T-helper 9 cell (primary cell): ENCODE data around the gene CLUH.
"Not testable (repeated sequence)": the region's sequence is repeated elsewhere in the genome, so short reads cannot be mapped to it uniquely, and the experiment has no call there.

Source experiments
- DNase-seq: peaks from one replicate; pipeline ENCODE4 v3.0.0-alpha.2; 2020

CLUH gene

DNA sequence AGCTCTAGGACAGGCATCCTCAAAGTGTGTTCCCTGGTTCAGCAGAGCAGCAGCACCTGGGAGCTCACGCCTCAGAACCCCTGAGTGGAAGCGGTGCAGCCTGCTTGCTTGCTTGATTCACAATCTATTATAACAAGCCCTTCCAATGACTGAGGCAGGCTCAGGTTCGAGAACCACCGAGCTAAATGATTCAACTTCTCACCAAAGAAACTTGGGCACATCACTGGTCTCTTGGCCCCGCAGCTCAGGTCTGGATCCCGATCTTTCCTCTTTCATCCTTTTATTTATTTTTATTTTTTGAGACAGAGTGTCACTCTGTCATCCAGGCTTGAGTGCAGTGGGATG is 24.5 kb downstream of the CLUH start:
- DNase-seq = no peak

DNA sequence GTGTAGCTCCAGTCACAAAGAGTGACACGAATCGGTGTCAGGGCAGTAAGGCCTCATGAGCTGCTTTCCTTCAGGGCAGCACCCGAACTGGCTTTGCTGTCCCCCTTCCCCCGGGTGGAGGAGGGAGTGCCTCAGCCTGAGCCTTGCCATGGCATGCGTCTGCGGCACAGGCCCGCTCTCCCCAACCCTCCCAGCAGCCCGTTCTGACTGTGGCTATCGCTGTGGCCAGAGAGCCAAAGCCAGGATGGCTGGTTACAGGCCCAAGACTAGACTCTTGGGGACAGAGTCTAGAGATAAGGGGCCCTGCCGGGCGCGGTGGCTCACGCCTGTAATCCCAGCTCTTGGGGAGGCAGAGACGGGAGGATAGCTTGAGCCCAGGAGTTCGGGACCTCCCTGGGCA is 25.9 kb downstream of the CLUH start:
- no peak for DNase-seq

DNA sequence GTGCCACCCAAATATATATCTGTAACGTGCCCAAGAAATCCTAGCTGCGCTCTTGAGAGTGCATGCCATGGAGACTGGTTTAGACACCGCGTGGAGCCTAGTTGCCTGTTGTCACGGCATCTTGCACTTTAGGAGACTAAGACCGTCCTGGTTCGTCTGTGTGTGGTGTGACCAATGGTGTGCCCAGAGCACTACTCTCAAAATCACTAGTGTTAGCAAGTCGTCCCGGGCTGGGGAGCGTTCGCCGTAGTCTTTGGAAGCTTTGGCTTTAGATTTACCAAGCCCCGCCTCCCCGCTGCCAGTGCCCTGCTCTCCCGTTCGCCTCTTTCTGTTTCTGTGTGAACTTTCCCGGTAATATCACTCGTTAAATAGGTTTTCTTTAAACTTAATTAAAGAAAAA is 27.0 kb downstream of the CLUH start:
- DNase-seq = no peak

DNA sequence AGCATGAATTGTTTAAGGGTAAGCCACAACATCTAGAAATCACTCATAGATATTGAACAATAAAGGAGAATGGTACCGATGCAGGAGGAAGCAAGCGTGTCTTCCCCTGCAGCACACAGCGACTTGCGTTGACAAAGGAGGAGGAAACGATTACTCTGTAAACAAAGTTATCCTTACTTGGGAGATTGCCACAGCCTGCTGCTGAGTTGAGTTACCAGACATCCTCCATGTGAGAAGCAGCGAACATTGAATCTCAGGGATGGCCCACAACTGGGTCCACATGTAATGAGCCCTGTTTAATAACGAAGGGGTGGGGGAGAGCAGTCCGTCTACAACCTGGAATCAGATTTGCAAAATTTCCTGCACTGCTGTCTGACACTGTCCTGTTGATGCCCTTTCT is 27.7 kb downstream of the CLUH start:
- no peak for DNase-seq

DNA sequence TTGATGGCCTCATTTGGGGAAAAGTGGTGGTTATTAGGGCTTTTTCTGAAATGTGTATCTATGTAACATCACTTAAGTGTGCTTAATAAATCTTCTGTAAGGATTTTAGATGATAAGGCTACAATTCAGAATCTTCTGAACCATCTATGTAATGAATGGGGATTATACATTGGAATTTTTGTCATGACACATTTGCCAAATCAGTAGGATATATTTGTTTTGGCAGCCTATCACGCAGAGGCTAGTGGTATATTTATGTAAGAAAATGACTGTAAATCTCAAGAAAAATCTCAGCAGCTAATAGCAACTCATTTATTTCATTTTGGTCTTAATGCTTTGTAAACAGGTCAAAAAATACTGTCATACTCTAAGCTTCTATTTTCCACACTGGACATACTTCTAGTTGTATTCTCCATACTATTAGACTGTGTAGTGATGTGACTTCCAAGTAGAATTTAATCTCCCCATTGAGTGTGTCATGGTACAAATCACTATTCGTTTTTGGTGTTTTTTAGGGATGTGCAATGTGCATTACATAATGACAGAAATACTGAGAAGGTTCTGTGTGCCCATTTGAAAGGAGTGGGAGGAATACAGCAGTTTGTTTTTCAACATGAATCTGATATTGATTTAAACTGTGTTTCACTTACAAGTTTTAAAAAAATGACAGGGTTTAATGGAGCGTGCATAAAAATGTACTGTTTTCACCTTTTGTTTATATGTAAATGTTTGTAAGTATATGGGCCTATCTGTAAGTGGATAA is 29.2 kb downstream of the CLUH start:
- DNase-seq = no peak

DNA sequence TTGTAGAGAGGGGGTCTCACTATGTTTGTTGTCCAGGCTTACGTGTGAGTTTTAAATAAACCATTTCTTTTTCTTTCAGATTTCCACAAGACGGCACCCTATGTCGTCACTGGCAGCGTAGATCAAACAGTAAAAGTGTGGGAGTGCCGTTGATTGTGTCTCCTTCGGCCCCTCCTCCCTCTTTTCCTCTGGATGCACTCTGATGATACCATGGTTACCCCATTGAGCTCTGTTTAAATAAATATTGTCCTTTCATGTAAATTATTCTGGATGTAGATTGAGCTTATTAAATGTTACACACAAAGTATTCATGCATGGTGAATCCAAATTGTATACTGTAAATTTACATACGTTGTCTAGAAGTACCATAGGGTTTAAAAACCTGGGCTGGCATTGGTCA is 29.9 kb downstream of the CLUH start:
- DNase-seq = no peak

DNA sequence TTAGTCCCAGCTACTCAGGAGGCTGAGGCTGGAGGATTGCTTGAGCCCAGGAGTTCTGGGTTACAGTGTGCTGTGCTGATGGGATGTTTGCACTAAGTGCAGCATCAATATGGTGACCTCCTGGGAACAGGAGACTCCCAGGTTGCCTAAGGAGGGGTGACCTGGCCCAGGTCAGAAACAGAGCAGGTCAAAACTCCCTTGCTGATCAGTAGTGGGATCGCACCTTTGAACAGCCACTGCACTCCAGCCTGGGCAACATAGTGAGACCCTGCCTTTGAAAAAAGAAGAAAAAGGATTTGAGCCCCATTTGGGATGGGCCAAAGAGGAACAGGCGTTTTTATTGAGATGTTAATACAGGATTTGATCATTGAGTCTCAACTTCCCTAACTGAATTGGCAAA is 30.6 kb downstream of the CLUH start:
- DNase-seq = no peak

DNA sequence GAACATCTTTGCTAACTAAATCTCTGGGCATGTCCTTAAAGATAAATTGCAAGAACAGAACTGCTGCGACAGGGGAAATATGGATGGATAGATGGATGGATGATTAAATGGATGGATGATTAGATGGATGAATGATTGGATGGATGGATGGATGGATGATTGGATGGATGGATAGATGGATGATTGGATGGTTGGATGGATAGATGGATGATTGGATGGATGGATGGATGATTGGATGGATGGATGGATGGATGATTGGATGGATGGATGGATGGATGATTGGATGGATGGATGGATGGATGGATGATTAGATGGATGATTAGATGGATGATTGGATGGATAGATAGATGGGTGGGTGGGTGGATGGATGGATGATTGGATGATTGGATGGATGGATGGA is 32.3 kb downstream of the CLUH start:
- not testable (repeated sequence) for DNase-seq

DNA sequence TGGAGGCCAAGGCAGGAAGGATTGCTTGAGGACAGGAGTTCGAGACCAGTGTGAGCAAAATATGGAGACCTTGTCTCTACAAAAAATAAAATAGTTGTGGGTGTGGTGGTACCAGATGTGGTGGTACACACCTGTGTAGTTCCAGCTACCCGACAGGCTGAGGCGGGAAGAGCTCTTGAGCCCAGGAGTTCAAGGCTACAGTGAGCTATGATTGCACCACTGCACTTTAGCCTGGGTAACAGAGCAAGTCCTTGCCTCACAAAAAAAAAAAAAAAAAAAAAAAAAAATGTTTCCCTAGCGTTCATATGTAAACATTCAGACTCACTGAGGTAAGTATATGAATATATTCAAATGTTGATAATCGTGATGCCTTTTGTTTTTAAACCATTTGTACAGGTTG is 39.5 kb downstream of the CLUH start:
- no peak for DNase-seq

DNA sequence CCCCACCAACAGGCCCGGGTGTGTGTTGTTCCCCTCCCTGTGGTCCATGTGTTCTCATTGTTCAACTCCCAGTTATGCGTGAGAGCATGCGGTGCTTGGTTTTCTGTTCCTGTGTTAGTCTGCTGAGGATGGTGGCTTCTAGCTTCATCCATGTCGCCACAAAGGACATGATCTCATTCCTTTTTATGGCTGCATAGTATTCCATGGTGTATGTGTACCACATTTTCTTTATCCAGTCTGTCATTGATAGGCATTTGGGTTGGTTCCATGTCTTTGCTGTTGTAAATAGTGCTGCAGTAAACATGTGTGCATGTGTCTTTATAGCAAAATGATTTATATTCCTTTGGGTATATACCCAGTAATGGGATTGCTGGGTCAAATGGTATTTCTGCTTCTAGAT is 51.2 kb downstream of the CLUH start:
- DNase-seq = not testable (repeated sequence)

DNA sequence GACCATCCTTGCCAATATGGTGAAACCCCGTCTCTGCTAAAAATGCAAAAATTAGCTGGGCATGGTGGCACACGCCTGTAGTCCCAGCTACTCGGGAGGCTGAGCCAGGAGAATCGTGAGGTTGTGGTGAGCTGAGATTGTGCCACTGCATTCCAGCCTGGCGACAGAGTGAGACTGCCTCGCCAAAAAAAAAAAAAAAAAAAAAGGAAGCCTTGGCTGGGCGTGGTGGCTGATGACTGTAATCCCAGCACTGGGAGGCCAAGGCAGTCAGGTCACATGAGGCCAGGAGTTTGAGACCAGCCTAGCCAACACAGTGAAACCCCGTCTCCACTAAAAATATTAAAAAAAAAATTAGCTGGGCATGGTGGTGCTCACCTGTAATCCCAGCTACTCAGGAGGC is 52.2 kb downstream of the CLUH start:
- DNase-seq = not testable (repeated sequence)

DNA sequence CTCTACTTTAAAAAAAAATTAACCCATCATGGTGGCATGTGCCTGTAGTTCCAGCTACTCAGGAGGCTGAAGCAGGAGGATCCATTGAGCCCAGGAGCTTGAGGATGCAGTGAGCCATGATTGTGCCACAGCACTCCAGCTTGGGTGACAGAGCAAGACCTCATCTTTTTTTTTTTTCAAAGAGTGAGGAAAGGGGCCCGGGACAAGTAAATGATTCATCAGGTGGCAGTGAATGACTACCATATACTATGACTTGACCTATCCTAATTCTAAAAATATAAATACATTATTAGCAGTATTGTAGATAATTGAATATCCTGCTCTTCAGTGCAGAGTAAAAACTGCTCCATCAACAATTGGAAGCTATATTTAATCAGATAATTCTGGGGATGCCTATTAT is 55.3 kb downstream of the CLUH start:
- DNase-seq = no peak

DNA sequence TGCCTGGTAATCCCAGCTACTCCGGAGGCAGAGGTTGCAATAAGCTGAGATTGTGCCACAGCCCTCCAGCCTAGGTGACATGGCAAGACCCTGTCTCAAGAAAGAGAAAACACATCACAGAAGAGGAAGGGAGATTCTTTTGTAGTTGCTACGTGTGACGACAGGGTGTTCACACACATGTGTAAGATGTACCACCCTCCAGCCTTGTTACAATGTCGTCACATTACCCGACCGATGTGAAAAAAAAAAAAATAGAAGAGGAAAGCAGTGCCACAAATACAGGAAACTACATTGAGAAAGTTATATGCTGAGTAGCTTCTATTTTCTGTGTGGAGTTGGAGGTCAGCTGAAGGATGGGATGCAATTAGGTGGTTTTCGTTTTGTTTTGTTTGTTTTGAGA is 56.0 kb downstream of the CLUH start:
- no peak for DNase-seq

DNA sequence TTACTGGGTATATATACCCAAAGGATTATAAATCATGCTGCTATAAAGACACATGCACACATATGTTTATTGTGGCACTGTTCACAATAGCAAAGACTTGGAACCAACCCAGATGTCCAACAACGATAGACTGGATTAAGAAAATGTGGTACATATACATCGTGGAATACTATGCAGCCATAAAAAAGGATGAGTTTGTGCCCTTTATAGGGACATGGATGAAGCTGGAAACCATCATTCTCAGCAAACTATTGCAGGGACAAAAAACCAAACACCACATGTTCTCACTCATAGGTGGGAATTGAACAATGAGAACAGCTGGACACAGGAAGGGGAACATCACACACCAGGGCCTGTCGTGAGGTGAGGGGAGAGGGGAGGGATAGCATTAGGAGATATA is 58.7 kb downstream of the CLUH start:
- DNase-seq = not testable (repeated sequence)

DNA sequence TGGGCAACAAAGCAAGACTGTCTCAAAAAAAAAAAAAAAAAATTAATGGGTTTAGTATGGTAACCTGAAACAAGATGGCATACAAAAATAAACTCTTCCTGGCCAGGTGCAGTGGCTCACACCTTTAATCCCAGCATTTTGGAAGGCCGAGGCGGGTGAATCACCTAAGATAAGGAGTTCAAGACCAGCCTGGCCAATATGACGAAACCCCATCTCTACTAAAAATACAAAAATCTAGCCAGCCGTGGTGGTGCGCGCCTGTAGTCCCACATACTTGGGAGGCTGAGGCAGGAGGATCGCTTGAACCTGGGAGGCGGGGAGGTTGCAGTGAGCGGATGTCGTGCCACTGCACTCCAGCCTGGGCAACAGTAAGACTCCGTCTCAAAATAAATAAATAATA is 62.4 kb downstream of the CLUH start:
- no peak for DNase-seq

DNA sequence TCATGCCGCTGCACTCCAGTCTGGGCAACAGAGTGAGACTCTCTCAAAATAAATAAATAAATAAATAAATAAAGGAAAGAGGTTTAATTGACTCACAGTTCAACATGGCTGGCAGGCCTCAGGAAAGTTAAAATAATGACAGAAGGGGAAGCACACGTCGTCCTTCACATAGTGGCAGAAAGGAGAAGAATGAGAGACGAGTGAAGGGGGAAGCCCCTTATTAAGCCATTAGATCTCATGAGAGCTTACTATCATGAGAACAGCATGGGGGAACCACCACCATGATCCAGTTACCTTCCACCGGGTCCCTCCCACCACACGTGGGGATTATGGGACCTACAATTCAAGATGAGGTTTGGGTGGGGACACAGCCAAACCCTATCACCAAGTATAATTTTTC is 63.6 kb downstream of the CLUH start:
- DNase-seq = no peak

DNA sequence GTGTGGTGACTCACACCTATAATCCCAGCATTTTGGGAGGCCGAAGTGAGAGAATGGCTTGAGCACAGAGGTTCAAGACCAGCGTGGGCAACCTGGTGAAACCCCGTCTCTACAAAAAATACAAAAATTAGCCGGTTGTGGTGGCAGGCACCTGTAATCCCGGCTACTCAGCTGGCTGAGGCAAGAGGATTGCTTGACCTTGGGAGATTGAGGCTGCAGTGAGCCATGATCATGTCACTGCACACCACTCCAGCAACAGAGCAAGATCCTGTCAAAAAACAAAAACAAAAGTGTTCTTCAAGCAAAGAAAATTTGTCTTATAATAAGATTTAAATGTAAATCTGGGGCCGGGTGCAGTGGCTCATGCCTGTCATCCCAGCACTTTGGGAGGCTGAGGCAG is 66.6 kb downstream of the CLUH start:
- DNase-seq = no peak
